SK-N-SH (cell line): ENCODE results near the gene UQCRHL.

Source experiments
- CTCF ChIP-seq: fragments of 200-600 bp; sonication (generic); IDR thresholded peaks from 2 replicates; pipeline ENCODE4 v1.6.1; 2017; ENCODE audit warnings: antibody characterized with exemption, mild to moderate bottlenecking, moderate library complexity
- EP300 ChIP-seq, 2 experiments: IDR thresholded peaks; 2 replicates each; pipeline versions ENCODE4 v1.4.0 to v1.6.1; 2012; ENCODE audit warnings: borderline replicate concordance in 1 of 2, low read depth in 1 of 2, low read length in 1 of 2
- JUND ChIP-seq: IDR thresholded peaks from 2 replicates; pipeline ENCODE4 v1.4.0; 2012
- POLR2AphosphoS5 ChIP-seq: IDR thresholded peaks from 2 replicates; pipeline ENCODE4 v1.6.1; 2012; ENCODE audit warnings: low read depth, low read length
- USF2 ChIP-seq: fragments of 150-350 bp; IDR thresholded peaks from 2 replicates; pipeline ENCODE4 v1.6.1; 2017; ENCODE audit warnings: antibody characterized with exemption, low read length, low read depth, borderline replicate concordance
- YY1 ChIP-seq: IDR thresholded peaks from 2 replicates; pipeline ENCODE4 v1.4.0; 2012; ENCODE audit warnings: low read depth, mild to moderate bottlenecking

GRCh38 chr1:15852828-15853302 is 45.4 kb upstream of the UQCRHL start:
- TF ChIP-seq USF2 = no peak
- TF ChIP-seq POLR2AphosphoS5 = no peak
- no peak for TF ChIP-seq JUND
- TF ChIP-seq EP300 (IDR thresholded peaks at IDR 0.05; ENCODE audit: borderline replicate concordance in 1 of 2, low read depth in 1 of 2, low read length in 1 of 2) = no peak
- TF ChIP-seq YY1 = no peak
- no peak for TF ChIP-seq CTCF
